GM21529 (cell line): ENCODE measurements around the gene ETNK2.

Source experiments
- ATAC-seq: cut with Tn5 transposase; IDR thresholded peaks from one replicate; pipeline ENCODE4 v1.9.1; 2021; ENCODE audit not compliant: unreplicated experiment

The ETNK2 gene, protein sequence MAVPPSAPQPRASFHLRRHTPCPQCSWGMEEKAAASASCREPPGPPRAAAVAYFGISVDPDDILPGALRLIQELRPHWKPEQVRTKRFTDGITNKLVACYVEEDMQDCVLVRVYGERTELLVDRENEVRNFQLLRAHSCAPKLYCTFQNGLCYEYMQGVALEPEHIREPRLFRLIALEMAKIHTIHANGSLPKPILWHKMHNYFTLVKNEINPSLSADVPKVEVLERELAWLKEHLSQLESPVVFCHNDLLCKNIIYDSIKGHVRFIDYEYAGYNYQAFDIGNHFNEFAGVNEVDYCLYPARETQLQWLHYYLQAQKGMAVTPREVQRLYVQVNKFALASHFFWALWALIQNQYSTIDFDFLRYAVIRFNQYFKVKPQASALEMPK

DNA sequence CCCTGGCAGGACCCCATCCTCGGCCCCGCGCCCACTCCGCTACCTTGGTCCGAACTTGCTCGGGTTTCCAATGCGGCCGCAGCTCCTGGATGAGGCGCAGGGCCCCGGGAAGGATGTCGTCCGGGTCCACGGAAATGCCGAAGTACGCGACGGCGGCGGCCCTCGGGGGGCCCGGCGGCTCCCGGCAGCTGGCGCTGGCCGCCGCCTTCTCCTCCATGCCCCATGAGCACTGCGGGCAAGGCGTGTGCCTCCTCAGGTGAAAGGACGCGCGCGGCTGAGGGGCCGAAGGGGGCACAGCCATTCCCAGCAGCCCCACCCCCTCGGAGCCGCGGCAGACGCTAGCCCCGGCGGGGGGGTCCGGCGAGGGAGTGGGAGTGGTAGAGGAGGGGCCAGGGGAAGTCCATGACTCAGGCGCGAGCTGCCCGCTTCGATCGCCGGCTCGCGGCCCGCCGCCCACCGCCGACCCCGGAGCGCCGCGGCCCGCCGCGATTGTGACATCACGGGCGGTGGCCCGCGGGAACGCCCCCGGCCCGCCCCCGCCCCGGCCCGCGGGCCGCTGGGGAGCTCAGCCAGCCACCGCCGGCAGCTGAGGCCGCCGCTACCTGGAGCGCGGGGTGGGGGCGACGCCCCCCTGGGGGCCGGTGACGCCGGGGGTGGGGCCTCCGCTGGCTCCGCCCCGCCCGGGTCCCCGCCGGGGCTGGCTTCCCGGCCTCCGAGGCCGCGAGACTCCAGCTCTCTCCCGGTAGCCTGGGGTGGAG is at the start of gene ETNK2:
TSS of gene ETNK2 (minus strand) at position 493 of the 758 bp plus-strand sequence. CDS start at position 301, 192 bp downstream.
- ATAC-seq: no peak

DNA sequence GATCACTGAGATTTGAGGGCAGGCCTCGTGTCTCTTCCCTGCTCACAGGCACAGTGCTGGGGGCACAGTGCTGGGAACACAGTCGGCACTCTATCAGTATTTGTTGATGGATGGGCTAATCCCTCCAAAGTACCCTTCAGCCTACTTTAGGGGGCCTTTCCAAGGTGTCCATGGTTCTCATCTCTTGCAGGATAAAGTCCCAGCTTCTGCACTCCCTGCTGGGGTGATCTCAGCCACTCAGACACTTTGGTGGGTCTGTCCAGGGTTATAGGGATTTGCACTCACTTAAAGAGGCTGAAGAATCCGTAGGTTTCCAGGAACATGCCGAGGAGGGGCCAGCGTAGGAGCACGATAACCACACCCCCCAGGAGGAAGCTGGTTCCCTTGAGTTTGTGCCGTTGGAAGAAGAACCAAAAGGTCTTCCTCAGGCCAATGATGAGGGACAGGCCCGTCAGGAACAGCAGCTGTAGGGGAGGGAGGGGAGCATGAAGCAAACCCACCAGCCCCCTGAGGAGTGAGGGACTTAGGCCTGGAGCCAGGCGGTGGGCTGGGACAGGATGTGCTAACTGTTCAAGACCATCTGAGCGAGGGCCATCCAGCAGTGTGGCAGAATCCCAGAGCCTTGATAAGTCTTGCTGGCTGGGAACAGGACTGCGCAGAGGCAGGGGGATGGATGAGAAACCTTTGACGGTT is 49.6 kb upstream of the ETNK2 start:
- ATAC-seq: no peak

DNA sequence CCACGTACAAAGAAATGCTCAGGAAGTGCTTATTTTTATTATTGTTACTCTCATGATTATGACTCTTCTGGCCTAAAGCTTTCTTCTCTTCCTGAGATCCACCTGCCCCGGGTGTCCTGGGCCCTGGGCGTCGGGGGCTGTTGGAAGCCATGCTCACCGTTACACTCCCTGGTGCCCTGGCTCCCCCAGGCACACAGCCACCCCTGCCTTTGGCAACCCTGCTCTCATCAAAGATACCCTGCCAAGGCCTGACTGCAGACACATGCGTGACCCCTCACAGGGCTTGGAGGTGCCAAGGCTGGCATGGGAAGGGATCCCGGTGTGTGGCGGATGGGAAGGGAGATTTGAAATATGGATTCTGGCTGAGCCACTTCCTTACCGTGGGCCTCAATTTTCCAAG is 47.7 kb upstream of the ETNK2 start:
- no peak for ATAC-seq

DNA sequence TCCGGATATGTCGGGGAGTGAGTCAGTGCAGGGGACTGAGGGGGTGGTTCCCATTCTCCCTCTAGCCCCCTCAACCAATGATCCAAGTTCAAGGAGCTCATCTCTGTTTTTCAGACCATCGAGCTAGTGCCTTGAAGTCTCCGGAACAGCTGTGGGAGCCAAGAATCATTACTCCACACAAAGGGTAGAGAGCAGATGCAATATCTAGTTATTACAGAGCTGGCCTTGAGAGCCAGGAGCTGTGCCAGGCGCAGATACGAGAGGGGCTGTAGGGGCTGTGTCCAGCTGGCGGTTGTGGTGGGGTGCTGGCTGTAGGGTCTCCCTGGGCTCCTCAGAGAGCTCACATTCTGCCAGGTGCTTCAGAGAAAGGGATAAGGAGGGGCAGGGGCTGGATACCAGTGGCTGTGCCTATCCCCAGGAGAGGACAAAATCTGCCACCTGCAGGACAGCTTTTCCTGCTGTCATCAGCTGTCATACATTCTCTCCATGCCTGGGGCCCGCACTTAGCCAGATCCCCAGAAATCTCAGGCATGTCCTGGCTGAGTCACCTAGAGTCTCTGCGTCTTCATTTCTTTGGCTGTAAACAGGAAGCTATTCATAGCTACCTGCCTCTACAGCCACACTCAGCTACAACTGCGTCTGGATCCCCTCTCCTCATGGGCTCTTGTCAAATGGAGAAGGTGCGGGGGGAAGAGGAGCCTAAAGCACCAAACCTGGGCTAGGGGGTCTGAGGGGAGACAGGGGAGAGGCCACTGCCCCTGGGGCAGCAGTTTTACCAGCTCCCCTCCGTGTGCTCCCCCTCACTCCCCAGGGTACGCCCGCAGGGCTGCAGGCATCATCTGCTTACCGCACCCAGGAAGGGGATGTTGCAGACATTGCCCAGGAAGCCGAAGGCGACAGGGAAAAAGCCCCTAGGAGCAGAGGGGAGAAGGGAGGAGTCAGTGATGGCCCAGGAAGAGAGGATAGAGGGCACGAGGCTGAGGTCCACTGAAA is 46.8 kb upstream of the ETNK2 start:
- no peak for ATAC-seq

DNA sequence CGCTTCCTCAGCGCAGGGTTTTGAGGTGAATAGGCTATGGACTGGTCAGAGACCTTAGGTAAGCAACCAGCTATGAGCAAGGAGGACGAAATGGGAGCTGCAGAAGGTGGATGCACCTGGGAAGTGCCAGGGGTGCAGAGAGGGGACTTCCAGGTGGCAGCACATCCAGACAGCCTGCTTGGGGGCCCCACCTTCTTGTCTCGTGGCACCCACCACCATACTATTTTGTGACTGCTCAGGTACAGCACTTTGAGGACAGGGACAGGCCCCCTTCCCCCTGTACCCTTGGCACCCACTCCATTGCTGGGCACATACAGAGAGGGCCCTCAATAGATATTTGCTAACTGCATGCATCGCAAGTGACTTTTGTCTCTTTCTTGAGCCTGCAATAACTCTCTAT is 45.2 kb upstream of the ETNK2 start:
- no peak for ATAC-seq

DNA sequence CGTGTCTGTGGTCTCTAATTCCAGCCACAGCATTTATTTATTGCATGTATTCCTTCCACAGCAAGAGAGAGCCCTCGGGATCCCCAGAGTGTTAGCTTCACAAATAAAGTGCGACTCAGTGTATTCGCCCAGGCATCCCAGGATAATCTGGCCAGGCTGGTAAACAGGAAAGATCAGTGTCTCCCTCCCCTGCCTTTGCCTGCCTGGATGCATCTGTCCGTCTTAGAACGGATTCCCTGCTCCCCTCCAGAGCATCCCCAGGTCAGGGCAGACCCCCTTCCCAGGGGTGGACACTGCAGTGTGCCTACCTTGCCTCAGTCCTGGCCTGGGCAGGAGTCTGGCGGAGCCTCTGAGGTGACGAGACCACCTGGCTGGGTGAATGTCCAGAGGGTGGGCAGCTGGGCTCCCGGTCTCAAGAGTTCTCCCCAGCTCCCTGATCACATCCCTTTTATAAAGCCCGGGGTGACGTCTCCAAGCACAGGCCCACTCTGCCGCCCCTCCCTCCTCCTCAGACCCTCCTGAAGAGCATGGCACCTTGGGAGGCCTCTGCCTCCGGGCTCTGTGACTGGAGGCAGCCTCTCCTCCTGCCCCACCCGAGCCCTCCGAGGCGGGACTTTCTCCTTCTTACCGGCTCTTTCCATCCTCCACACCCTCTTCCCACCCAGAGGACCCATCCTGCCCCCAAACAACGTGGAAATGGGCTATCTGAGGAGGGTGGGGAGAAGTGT is 44.4 kb upstream of the ETNK2 start, which contains the start of gene KISS1:
TSS of gene KISS1 (minus strand) at position 424 of the 728 bp plus-strand sequence. CDS start 3,615 bp downstream, outside the sequence.
- no peak for ATAC-seq

DNA sequence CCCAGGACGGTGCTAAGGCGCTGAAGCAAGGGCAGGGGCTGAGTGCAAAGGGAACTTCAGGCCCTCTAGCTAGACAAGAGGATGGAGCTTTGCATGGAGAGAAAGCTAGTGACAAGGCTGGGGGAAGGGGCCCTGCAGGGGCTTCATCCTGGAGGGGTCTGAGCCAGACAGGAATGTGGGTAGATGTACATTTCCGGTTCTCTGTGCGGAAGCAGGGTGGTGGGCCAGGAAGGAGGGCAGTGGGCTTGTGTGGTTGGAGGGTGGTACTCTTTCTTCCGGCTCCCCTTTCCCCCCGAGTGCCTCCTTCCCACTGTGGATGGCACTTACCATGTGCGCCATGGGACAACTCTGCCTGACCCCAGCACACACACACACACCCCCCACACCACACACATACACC is 42.9 kb upstream of the ETNK2 start:
- ATAC-seq: no peak

DNA sequence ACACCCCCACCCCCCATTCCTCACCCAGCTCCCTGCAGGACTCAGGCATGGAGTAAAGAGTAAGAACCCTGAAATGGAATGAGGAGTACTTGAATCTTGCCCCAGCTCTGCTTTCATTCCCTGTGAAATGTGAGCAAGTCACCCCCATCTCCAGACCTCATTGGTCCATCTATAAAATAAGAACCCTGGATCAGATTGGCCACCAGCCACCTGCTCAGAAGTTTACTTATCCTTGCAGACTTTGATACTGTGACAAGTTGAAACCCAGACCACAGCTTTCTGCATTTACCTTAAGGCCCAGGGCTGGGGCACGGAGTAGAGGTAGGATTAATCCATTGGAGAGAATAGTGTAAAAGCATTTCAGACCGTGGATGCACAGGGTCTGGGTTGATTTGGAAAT is 42.2 kb upstream of the ETNK2 start:
- ATAC-seq: no peak

DNA sequence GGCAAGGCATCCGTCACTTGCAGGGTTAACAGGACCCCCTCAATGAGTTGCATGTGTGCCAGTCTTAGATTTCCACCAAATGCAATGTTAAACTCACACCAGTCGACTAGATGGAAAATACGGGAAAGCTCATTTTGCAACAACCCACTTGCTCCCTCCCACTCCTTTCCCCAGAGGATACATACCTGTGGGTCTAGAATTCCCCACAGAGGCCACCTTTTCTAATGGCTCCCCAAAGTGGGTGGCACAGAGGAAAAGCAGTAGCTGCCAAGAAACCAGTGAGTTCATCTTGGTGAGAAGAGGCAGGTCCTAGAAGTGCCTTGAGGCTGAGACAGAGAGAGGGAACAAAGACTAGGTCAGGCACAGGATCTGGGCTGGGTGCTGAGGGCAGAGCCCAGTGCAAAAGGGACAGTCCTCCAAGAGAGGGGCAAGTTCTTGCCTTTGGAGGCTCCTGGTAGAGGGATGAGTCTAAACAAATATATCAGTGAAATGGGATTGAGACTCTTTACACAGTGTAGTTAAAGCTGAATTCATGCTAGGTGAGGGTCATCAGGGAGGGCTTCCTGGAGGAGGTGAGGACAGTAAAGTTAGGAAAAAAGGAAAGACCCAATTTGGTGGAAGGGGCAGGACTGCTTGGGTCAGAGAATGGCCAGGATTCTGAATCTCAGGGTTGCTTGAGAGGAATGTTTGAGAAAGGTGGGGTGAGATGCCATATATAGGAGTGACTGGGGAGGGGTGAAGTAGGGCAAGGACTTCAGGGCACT is 40.9 kb upstream of the ETNK2 start:
- no peak for ATAC-seq

DNA sequence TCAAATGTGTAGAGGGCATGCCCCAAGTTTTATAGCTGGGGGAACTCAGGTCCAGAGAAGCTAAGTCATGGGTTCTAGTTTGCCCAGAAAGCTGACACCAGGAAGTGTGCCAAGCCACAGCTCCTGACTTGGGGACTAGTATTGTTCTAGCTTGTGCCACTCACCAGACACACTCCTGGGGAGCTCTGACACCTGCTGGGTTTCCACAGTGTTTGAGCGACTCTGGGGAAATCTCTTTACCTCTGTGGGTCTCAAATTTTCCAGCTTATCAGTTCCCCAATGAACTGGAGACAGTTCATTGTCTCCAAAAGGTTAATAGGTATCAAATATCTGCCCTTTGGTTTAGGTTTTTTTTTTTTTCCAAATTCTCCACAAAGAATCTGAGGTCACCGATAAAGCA is 40.2 kb upstream of the ETNK2 start:
- ATAC-seq: no peak

DNA sequence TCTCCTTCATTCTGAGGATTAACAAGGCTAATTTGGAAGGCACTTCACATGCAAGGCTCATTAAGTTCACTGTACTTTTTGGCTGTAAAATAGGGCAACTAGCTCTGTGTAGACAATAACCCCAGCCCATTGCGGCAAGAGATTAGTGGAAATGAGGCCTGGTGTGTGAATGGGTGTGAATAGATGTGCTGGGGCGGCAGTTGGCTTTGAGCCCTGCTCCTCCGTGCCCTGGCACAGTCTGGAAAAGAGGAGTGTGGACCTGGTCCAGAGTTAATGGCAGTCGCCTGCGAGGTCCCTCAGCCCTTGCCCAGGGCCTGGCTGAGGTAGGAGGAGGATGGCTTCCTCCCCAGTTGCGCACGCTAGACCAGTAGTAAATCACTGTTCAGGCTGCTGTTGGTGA is 39.6 kb upstream of the ETNK2 start:
- no peak for ATAC-seq

DNA sequence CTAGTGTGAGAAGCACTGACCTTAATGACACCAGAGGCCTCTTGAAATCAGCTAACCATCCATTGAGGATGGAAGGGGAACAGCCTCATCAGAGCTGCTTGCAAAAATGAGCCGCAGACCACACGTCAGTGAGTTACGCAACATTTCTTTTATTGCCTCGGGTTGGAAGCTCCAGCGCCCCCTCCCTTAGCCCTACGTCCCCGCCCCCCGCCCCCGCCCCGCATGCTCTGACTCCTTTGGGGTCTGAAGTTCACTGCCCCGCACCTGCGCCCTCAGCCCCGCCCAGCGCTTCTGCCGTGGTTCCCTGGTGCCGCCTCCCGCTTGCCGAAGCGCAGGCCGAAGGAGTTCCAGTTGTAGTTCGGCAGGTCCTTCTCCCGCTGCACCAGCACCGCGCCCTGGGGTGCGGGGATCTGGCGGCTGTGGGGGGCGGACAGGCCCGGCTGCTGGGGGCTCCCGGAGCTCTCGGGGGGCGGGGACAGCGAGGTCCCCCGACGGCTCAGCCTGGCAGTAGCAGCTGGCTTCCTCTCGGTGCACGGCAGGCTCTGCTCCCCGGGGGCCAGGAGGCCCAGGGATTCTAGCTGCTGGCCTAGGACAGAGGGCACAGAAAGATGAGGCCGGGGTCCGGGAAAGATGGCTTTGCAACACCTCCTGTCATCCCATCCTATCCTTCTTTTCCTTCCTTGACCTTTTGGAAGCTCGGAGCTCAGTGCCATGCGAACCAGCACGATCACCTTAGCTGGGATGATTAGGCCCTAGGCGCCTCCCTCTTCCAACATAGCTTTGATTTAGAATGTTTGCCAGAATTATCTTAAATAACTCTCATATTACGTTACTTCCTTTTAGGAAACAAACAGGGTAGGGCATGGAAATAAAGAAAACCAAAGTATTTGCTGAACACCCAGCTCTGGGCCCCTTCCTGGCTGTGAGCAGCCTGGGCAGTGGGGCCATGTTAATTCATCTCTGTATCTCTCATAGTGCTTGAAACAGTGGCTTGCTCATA is 38.7 kb upstream of the ETNK2 start:
- no peak for ATAC-seq

DNA sequence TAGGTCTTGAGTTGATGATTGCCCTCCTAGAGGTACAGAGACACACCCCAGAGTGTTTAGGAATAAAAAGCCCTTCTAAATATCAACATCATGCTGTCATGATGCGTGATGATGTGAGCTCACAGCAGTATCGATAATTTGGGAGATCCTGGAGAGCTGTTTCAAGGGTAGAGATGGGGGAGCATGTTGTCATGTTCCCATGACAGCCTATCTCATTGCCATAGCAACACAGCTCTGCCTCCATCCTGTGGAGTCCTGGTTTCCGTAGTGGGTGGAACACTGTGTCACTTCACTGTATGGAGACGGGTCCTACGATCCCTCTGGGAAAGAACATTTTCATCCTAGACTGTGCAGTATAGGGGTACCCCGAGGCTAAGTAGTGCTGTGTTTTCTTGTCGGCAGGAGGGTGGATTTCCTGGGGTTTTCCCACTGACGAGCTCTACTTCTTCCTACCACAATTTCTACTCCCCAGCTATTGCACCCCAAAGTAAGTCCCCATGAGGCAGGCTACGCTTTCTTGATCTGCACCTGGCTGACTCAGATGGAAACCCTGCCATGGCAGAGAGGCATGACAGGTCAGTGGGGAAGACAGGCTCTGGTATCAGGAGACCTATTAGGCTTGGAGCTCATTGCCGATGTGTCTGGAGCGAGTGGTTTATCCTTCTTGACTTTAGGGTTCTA is 37.3 kb upstream of the ETNK2 start:
- ATAC-seq: no peak

DNA sequence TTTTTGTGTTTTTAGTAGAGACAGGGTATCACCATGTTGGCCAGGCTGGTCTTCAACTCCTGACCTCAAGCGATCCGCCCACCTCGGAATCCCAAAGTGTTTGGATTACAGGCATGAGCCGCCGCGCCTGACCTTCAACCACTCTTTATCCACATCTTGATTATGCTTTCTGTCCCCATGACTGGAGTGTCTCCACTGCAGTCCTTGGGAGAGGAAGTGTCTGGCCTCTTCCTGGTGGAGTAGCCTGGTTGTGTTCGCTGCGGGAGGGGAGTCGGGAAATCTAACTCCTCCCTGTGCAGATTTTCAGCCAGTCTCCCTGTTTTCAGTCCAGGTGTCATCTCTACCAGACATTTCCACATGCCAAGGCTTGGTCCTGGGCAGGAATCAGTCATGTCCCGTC is 34.8 kb upstream of the ETNK2 start:
- no peak for ATAC-seq

DNA sequence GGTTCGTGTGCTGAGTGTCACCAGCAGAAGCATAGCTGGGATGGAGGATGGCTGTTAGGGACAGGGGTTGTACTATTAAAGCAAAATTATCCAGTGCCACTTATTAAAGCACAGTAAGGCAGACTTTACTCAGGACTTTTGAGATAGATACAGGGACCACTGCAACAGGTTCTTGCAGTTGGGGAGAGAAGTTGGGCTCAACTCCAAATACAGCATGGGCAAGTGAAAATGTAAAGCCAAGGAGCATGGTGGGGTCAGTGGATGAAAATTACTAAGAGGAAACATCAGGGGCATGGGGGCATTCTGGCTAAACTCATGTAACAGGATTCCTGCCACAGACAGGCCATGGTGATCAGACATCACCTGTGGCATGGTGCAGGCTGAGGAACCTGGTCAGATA is 29.3 kb upstream of the ETNK2 start:
- ATAC-seq: no peak

DNA sequence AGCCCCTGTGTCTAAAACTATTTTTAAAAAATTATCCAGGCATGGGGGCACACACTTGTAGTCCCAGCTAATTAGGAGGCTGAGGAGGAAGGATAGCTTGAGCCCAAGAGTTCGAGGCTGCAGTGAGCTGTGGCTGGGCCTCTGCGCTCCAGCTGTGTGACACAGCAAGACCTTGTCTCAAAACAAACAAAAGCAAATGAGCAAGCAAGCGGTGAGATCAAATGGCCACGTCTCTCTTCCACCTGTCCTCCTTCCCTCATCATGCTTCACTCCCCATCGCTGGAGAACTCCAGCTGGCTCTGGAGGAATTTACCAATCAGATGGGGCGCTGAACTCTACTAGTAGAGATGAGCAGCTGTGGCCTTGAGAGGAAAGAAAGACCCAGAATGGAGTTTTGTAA is 28.3 kb upstream of the ETNK2 start:
- no peak for ATAC-seq
